Measurements from ENCODE around the gene LMOD1.

DNA sequence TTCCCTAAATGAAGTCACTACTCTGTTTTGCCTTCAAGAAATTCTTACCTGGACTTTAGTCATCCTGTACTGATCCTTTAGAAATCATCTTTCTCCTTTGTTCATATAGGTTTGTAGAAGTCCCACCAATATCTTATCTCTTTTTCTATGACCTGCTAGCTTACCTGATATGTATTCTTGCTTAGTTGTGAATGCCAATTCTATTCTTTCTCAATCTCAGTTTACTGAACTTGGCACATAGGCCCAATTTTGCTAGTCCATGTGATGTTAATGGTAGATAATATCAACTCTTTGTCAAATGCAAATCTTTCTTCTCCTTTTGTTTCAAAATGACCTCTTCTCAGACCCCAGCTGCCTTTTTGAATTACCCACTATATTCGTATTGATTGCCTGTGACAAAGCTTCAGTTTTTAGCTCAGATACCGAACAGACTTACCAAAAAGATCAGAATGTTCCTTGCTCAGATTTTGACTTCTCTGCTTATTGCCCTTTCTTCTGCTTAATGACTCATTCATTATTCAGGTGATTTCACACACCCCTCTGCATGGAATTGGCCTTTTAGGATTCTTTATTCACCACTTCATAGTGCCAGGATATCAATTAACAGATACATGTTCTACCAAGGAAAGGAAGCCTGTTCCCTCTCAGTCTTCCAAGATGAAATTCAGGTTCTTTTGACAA, 96.8 kb downstream of the LMOD1 start:
- TF ChIP-seq POLR2A (IDR thresholded peaks at IDR 0.05; ENCODE audit: low read depth, low read length): no peak
- TF ChIP-seq POLR2AphosphoS5 (IDR thresholded peaks at IDR 0.05; ENCODE audit: low read depth, low read length): no peak
- no peak for TF ChIP-seq TAF1 (IDR thresholded peaks at IDR 0.05; ENCODE audit: low read depth, low read length)
